ENCODE data around the gene CD300LG.
"Not testable (repeated sequence)": the region's sequence is repeated elsewhere in the genome, so short reads cannot be mapped to it uniquely, and the experiment has no call there.

Gene CD300LG, protein sequence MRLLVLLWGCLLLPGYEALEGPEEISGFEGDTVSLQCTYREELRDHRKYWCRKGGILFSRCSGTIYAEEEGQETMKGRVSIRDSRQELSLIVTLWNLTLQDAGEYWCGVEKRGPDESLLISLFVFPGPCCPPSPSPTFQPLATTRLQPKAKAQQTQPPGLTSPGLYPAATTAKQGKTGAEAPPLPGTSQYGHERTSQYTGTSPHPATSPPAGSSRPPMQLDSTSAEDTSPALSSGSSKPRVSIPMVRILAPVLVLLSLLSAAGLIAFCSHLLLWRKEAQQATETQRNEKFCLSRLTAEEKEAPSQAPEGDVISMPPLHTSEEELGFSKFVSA

DNA sequence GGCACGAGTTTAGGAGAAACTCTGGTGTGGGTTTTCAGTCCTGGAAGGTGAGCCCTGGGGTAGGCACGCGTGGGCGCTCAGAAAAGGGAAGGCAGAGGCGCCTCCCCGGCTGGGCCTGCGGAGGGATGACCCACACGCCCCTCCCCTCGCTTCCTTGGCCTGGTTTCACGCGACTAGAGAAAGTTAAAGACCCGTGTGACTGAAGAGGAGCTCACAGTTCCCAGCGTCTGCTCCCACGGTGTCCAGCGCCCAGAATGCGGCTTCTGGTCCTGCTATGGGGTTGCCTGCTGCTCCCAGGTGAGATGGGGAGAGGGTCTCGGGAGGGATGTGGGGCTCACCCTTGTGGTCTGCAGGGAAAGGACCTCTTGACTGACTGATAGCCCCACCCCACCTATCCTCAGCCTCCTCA, at the start of gene CD300LG:
CD300LG (plus strand) TSS at position 214 of the 409 bp plus-strand sequence; CDS start at position 255, 41 bp downstream.
- DNase-seq (ENCODE audit: low read depth in 2 of 2), result no peak

DNA sequence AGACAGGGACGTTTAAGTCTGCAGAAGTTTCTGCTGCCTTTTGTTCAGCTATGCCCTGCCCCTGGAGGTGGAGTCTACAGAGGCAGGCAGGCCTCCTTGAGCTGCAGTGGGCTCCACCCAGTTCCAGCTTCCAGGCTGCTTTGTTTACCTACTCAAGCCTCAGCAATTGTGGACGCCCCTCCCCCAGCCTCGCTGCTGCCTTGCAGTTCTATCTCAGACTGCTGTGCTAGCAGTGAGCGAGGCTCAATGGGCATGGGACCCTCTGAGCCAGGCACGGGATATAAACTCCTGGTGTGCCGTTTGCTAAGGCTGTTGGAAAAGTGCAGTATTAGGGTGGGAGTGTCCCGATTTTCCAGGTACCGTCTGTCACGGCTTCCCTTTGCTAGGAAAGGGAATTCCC, 49.0 kb upstream of the CD300LG start:
- not testable (repeated sequence) for DNase-seq (ENCODE audit: low read depth in 2 of 2)

DNA sequence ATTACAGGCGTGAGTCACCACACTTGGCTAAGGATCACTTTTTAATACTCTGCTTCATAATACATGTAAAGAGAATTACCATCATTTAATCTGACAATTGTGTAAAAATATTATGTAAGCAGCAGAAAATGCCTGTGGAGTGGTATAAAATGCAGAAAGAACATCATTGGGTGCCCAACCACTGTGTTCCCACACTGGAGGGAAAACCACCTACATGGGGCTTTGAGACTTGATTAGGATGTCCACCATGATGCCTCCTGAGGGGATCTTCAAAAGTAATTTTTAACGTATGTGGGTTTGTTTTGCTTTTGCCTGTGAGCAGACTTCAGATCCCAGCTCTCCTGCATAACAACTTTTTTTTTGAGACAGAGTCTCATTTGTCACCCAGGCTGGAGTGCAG, 47.9 kb upstream of the CD300LG start:
- DNase-seq (ENCODE audit: low read depth in 2 of 2), result no peak

DNA sequence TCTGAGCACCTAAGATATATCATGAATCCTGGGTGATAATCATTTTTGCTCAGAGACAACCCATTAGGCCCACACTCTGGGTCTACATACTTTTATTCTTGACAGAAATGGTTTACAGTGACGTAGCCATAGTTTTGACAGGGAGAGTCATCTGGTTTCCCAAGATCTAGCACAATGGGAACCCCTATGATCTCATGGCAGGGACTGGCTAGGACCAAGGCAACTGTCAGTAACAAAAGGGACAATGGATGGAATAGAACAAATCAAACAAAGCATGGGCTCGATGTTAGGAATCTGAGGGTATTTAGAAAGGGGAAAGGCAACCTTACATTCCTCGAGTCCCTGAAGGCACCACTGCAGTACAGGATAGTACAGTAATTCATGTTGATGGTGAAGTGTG, 46.2 kb upstream of the CD300LG start:
- DNase-seq (ENCODE audit: low read depth in 2 of 2), result no peak

DNA sequence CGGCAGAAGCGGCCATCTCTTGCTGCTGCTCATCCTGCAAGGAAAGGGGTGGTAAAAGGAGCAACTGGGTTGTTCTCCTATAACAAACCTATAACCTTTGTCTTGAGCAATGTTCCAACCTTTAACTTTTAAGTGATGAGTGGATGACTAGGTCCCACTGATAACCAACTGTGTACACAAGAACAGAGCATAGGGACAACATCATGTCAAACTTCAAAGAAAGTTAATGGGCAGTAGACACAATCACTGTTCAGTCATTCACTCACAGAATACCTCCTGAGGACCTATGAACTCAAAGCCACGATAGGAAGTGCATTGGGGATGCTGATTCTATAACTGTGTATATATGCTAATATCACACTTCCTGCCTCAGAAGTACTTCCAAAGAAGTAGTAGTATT, 45.1 kb upstream of the CD300LG start:
- no peak for DNase-seq (ENCODE audit: low read depth in 2 of 2)

DNA sequence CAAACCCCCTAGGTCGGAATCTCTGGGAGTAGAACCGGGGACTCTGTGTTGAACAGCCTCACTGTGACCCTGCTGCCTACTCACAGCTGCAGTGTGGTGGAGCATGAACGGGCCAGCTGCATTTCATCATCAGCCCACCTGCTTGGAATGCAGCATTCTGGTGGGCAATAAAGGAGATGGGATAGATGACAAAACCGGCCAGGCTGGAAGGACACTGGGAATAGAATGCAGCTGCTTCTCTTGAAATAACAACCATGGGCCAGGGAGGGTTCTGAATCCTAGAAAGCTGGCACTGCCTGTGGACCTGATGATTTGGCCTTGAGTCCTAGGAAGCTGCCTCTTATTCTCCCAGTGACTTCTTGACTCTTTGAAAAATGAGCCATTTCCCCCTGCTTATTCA, 43.2 kb upstream of the CD300LG start:
- no peak for DNase-seq (ENCODE audit: low read depth in 2 of 2)

DNA sequence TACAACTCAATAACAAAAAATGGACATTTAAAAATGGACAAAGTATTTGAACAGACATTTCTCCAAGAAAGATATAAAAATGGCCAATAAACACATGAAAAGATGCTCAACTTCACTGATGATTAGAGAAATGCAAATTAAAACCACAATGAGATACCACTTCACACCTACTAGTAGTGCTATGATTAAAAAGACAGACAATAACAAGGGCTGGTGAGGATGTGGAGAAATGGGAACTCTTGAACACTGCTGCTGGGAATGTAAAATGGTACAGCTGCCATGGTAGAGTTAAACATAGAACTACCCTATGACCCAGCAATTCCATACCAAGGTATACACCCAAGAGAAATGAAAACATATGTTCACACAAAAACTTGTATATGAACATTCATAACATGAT, 41.9 kb upstream of the CD300LG start:
- no peak for DNase-seq (ENCODE audit: low read depth in 2 of 2)

DNA sequence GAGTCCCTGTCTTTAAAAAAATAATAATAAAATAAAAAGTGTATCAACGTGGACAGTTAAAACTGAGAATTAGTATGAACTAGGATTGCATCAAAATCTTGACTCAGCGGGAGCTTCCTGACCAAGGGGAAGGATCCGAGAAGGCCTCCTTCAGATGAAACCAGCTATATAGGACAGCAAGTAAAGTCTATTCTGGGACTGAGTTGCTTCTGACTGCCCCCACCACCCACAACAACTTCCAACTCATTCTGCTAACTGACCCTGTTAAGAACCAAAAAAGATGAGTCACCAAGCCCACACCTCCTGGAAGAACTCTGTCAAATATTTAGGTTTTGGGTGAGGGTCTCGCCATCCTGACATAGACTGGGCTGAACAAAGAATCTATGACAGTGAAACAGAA, 38.9 kb upstream of the CD300LG start:
- no peak for DNase-seq (ENCODE audit: low read depth in 2 of 2)

DNA sequence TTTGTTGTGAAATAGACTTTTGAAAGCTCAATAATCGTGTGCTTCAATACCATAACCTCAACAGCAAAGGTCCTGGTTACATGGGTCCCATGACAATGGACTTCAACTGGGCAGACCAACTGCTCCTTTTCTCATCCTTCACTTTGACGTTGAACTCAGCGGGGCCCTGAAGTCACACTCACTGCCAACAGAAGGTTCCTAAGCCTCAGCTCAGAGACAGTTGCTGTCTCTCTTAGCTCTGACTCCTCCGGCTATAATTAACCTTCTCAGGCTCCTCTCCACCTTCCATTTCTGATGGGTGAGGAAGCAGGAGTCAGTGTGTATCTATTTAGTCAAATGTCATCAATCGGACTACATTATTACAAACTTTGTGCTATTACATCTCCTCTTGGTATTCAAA, 37.9 kb upstream of the CD300LG start:
- DNase-seq (ENCODE audit: low read depth in 2 of 2), result no peak

DNA sequence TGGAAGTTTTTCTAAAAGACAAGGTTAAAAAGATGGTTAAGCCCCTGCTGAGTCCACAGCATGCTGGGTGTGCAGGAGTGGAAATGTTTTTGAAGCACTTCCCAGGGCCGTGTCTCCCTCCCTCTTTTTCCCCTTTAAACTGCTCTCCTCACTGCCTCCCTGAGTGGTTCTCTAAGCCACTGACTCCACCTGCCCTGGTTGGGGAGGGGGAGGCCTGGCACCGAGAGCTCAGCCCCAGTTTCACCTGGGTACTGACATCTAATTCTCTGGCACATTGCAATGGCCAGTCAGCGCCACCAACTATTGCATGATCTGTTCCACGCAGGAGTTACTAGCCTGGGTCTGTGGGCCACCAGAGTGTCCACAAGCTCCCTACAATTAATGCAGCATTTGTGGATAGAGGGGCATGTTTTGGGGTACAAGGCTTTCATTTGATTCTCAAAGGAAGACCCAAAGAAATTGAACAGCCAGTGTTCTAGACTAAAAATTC, 36.7 kb upstream of the CD300LG start:
- DNase-seq (ENCODE audit: low read depth in 2 of 2), result no peak

DNA sequence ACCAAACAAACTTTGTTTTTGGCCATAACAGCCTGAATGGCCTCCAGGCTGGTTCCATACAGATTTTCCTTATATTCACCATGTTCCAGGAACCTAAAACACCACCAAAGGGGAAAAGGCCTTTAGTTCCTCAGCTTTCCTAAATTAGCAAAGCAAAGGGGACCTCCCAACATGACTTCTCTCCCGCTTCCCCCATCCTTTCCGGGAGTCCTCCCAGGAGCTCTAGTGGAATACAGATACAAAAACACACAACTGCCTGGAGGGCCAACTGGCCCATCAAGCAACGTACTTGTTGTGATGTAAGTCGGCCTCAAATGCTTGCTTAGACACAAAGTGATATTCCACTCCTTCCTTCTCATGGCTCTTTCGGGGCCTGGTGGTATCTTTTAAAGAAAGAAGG, 36.2 kb upstream of the CD300LG start:
- DNase-seq (ENCODE audit: low read depth in 2 of 2), result no peak

DNA sequence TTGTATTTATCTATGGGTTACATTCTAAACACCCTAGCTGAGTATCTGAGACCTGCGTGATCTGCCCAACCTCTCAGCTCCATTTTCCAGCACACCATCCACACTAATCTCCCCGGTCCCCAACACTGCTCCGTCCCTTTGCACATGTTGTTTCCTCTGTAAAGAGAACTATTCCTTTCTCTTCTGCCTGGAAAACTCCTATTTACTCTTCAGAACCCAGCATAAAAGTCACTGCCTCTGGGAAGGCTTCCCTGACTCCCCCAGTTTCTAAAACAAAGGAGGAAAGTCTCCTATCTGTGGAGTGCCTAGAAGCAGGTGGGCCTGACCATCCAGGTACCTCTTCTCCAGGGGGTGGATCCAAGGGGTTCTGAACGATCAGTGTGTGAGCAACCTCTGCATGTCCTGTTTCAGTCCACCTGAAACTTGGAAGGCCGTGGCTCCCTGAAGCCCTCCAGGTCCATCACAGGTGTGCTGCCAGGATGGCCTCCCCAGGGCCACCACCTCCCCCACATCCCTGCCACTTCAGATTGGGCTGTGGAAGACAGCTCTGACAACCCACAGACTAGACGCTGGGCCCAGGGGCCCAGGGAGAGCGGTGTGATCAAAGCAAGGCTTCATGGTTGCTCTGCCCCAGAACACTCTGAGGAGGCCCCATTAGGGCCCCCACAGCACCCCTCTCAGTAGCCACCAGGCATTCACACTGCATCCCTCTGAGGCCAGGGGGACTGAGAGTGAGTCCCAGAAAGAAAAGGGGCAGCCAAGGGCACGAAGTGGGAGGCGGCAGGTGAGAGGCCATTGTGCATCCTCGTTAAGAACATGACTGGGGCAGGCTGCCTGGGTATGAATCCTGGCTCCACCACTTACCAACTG, 34.3 kb upstream of the CD300LG start:
- DNase-seq (ENCODE audit: low read depth in 2 of 2), result no peak

DNA sequence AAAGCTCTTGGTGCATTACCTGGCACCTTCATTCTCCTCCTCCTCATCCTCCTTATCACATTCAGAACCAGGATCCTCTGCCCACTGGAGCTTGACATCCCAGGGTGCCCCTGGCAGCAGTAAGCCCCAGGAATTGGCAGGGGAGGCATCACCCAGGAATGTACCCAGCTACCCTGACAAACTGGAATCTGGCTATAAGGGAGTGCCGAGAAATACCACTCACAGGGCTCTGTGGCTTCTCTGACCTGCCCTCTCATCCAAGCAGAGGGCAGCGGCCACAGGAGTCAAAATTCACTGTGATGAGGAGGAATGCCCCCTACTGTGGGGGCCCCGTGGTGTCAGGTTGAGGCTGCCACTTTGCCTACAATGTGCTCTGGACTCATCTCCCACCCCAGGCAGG, 33.6 kb upstream of the CD300LG start:
- DNase-seq (ENCODE audit: low read depth in 2 of 2), result no peak

DNA sequence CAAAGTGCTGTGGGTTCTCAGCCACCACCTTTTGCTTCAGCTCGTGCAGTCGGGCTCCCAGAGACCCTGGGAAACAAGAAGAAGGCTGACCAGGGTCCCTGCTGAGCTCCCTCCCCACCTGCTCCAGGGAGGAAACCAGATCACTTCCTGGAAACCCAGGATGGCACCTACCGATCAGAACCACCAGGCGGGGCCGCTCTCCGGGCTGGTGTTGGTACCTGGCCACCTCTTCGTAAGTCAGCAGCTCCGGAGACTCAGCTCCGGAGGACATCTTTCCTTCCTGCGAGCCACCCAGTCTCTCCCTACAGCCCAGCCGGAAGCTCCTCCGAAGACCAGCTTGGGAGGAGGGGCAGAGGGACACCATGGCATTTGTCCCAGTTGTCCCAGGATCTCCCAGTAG, 33.0 kb upstream of the CD300LG start:
- no peak for DNase-seq (ENCODE audit: low read depth in 2 of 2)

DNA sequence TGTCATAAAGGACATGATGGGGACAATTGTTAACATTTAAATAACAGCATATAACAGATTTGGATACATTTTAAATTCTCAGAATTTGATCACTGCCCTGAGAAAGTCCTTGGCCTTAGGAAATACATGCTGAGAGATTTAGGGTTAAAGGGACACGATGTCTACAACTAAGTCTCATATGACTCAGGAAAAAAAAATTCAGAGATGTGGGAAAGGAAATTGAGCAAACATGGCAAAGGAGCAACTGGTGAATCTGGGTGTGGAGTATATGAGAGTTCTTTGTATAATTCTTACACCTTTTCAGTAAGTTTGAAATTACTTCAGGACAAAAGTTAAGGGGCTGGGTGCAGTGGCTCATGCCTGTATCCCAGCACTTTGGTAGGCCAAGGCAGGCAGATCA, 32.3 kb upstream of the CD300LG start:
- no peak for DNase-seq (ENCODE audit: low read depth in 2 of 2)

DNA sequence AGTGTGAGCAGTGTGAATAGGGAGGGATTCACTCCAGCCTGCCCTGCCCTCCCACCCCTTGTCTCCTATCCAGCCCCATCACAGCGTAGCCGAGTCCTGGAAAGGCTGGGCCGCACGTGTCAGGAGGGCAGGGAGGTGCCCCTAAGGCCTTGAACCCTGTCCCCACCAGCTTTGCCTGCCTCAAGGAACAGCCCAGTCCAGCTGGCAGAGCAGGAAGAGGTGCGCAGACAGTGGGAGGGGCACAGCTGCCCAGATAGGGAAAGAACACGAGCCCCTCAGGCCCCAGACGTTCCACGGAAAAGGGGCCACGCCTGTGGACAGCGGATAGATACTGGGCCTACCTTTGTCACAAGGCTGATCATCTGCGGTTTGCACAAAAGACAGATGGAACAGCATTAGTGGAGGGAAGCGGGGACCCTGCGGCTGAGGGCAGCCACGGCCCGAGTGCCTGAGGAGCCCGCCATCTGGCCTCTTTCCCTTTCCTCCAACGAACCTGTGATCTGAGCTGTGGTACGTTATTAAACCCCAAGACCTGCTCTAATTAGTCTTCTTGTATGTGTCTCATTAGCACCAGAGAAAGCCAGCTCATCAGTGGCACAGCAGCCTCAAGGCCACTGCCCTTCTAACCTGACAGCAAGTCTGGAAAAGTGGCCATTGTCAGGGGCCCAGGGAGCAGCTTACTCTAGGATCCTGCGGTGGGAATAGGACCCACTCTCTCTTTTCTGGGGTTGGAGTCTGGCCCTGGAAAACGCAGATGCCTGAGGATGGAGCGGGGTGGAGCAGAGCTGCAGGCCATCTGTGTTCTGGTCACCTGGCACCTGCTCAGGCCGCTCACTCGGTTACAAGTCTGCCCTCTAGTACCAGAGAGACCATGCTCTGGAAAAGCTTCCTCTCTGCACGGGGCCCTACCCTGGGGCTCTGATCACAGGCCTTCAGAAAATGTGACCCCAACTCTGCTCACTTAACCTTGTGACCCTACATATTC, 30.3 kb upstream of the CD300LG start:
- no peak for DNase-seq (ENCODE audit: low read depth in 2 of 2)

DNA sequence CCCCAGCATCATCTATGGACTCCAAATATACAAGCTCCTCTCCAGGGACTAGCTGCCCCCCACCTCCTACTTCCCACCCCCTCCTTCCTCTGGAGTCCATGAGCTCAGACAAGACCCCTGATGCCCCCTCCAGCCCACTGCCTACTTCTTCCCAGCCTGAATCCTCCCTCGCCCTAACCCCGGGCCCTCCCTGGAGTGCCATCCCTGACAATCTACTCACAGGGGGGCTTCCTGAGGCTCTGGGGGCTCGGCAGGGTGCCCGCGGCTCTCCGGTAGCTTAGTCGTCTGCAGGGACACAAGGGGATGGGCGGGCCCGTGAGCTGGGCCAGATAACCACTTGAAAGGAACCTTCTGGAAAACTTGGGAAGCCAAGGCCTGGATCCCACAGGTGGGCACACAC, 29.1 kb upstream of the CD300LG start:
- no peak for DNase-seq (ENCODE audit: low read depth in 2 of 2)

DNA sequence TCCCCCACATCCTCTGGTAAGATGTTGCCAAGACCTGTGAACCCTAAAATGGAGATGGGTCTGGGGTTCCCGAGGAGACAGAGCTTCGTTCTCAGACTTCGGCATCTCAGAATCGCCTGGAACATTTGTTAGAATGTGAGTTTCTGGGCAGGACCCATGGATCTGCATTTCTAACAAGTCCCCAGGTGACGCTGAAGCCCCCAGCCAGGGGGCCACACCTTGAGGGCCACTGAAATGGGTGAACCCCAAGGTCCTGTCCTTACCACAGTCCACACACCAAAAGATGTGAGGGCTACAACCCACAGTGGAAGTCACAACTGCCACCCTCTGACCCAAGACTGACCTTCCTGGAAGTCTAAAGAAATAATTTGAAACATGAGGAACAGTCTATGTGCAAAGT, 28.0 kb upstream of the CD300LG start:
- no peak for DNase-seq (ENCODE audit: low read depth in 2 of 2)

DNA sequence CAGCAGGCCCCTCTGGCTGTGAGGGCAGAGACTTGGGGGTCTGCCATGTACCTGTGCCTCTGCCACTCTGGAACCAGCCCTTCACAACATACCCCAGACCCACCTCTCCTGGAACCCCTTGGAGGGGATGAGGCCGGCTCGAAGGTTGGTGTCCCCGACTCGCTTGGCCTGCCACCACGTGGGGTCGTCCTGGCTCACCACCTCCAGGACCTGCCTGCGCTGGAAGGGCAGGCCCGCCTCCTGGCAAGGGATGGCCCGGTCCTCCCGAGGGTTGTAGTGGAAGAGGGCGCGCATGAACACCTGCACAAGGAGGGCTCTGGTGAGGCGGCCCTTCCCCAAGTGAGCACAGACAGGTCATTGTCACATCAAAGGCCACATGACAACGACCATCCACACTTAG, 26.2 kb upstream of the CD300LG start:
- no peak for DNase-seq (ENCODE audit: low read depth in 2 of 2)

DNA sequence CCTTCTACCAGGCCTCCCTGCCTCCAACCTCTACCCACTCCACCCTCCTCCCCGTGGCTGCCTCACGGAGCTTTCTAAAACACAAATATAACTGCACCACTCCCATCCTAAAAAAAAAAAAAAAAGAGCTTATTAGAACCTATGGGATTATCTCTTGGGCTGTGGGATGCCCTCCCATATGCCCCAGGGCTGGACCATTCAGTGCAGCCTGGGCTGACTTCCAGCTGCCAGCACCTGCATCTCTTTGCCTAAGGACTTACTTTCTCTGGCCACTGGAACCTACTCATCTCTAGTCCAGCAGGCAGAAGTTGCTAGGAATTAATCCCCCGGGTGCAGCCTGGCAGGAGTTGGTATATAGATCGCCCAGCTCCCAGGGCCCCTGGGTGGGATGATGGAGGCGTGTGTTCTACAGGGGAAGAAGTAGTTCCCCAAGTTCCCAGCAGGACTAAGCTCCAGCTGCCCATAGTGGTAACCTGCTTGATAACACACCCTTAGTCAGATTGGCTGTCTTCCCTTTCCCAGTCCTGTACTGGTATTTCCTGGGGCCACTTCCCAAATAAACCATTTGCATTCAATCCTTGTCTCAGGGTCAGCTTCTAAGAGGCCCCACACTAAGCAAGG, 24.3 kb upstream of the CD300LG start:
- no peak for DNase-seq (ENCODE audit: low read depth in 2 of 2)

DNA sequence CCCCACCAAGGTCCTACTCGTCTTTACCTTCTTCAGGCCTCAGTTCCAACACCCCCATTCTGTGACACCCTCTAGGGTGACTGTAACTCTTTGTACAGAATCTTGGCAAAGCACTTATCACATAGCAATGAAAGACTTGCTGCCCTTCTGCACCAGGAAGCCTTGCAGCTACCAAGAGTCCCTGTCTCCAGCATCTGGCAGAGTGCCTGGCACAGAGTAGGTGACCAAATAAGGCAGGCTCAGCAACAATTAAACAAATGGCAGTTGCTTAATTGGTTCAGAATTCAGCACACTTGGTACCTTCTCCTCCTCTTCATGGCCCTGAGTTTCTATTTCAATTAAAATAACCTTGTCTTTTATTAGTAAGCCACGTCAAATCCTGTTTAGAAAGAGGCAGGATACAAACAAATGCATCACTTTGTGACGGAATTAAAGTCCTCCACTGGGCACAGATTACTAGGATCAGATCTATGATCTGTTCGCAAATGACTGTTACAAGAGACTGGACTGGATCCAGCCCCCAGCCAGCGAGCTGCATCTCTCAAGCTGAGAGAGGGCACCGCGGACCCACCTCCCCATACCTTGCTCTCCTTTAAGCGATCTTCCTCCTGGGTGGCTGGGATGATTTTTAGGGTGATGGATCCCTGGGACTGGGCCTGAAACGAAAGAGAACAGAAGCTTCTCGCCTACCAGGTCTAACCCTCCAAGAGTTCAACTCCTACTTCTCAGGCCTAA, 23.5 kb upstream of the CD300LG start:
- no peak for DNase-seq (ENCODE audit: low read depth in 2 of 2)
